Hematopoietic multipotent progenitor cell (in vitro differentiated cells): Measurements from ENCODE around the gene TCF3. TPM values are rescaled to one million over a fixed set of nuclear protein-coding genes. Genes with fewer than 3 reads are reported as not detected.
A peak's percentile ranks its signal among the peaks of the same experiment; 100 is the strongest.

ENCODE experiments used
- DNase-seq, 3 donors: peaks; one replicate each; pipeline ENCODE4 v3.0.0-alpha.2; 2011 to 2015; ENCODE audit warnings: low read depth in 2 of 3, low spot score in 2 of 3
- total RNA-seq: library from RNA; depleted of rRNA; stranded (reverse); fragments of >200 nt; gene quantifications from one replicate; pipeline ENCODE4 v1.2.3, GENCODE V29; 2012

TCF3 gene
- total RNA-seq, 1 donor = 151 TPM

GRCh38 chr19:1613146-1613545, 39.3 kb downstream of the TCF3 start:
- DNase-seq = no peak

GRCh38 chr19:1612114-1613086, 40.0 kb downstream of the TCF3 start:
- no peak for DNase-seq

GRCh38 chr19:1611353-1611752, 41.1 kb downstream of the TCF3 start:
- no peak for DNase-seq

- no peak for DNase-seq
Measured at GRCh38 chr19:1610579-1610978, 41.8 kb downstream of the TCF3 start.

- no peak for DNase-seq
Measured at GRCh38 chr19:1609680-1610474, 42.5 kb downstream of the TCF3 start.

- peak in 1 of 3 donors; percentile 50 for DNase-seq
Measured at GRCh38 chr19:1609103-1609396, 43.4 kb downstream of the TCF3 start.

- peak in 1 of 3 donors; percentile 38 for DNase-seq
Measured at GRCh38 chr19:1608359-1609102, 43.9 kb downstream of the TCF3 start.

GRCh38 chr19:1606138-1606651, 46.2 kb downstream of the TCF3 start:
- no peak for DNase-seq

- peak; percentile 77 to 96 (median 94) for DNase-seq
Measured at GRCh38 chr19:1605236-1606137, 46.9 kb downstream of the TCF3 start, which contains the start of gene UQCR11. Gene UQCR11, minus strand, starts transcription at chr19:1605462. Its CDS starts 53 bp downstream, at chr19:1605409.

- DNase-seq = no peak
Measured at GRCh38 chr19:1602091-1602707, 50.2 kb downstream of the TCF3 start.

- DNase-seq = no peak
Measured at GRCh38 chr19:1601613-1602064, 50.8 kb downstream of the TCF3 start.

- no peak for DNase-seq
Measured at GRCh38 chr19:1599460-1599846, 53.0 kb downstream of the TCF3 start.

- no peak for DNase-seq
Measured at GRCh38 chr19:1598777-1599459, 53.5 kb downstream of the TCF3 start.

GRCh38 chr19:1593501-1593772, 59.0 kb downstream of the TCF3 start:
- no peak for DNase-seq

GRCh38 chr19:1592755-1593500, 59.5 kb downstream of the TCF3 start, which contains the start of gene MBD3:
Gene MBD3, minus strand, starts transcription at chr19:1592865. Its CDS starts 234 bp downstream, at chr19:1592631.
- DNase-seq = peak; percentile 85 to 95 (median 93)

- peak; percentile 82 to 87 (median 83) for DNase-seq
Measured at GRCh38 chr19:1592024-1592754, 60.2 kb downstream of the TCF3 start.

GRCh38 chr19:1591421-1592023, 60.9 kb downstream of the TCF3 start:
- no peak for DNase-seq
